RWPE2 (cell line): ENCODE results near the gene AFF1.

Source experiments
- ATAC-seq: fragments of 200-7000 bp; cut with Tn5 transposase; 3 replicates; pipeline ENCODE4 v1.9.1; 2021; ENCODE audit warnings: low read depth
- DNase-seq: peaks from one replicate; pipeline ENCODE4 v3.0.0-alpha.2; 2020; ENCODE audit warnings: low spot score
- H3K27ac ChIP-seq: fragments of 450-650 bp; 2 replicates; pipeline ENCODE4 v1.5.1; 2017; ENCODE audit warnings: mild to moderate bottlenecking; ENCODE audit not compliant: poor library complexity, severe bottlenecking
- H3K27me3 ChIP-seq: fragments of 250-450 bp; sonication (Bioruptor Pico); 2 replicates; pipeline ENCODE4 v1.5.1; 2021; ENCODE audit warnings: mild to moderate bottlenecking, moderate library complexity; ENCODE audit not compliant: insufficient read depth, poor library complexity, severe bottlenecking
- H3K36me3 ChIP-seq: fragments of 250-450 bp; sonication (Bioruptor Pico); 2 replicates; pipeline ENCODE4 v1.5.1; 2020; ENCODE audit warnings: low read depth, mild to moderate bottlenecking, moderate library complexity
- H3K4me1 ChIP-seq: fragments of 250-450 bp; sonication (Bioruptor Pico); 2 replicates; pipeline ENCODE4 v1.5.1; 2021; ENCODE audit warnings: mild to moderate bottlenecking, moderate library complexity; ENCODE audit not compliant: insufficient read depth, poor library complexity, severe bottlenecking
- H3K4me3 ChIP-seq: fragments of 250-450 bp; sonication (Bioruptor Pico); 2 replicates; pipeline ENCODE4 v1.5.1; 2021; ENCODE audit warnings: mild to moderate bottlenecking, moderate library complexity; ENCODE audit not compliant: severe bottlenecking
- H3K9me3 ChIP-seq: fragments of 250-450 bp; sonication (Bioruptor Pico); 2 replicates; pipeline ENCODE4 v1.5.1; 2021; ENCODE audit warnings: mild to moderate bottlenecking, moderate library complexity; ENCODE audit not compliant: severe bottlenecking
- TF ChIP-seq, protein P1 (sequence below): fragments of 450-650 bp; IDR thresholded peaks from one replicate; pipeline ENCODE4 v1.5.1; 2017; ENCODE audit warnings: mild to moderate bottlenecking, moderate library complexity; ENCODE audit not compliant: poor library complexity, severe bottlenecking

Gene AFF1

DNA sequence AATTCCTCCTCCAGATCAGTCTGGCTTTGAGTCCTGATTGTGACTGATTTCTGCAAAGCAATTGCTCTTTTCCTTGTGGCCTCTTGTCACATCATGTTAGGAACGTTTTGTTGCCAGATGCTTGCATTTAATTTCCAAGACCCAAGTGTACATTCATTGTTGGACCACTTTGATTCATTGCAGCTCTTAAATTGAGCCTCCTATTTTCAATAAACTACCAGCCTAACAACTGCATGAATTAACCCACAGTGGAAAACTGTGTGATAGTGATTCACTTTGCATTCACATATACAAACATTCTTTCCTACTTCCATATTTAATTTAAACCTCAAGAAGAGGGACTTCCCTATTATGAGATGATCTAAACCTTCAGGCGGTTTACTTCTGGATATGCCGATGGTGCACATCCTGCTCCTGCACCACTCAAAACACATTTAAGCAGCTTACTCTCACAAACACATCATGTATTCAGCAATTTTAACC is 118.4 kb downstream of the AFF1 start:
- Histone ChIP-seq H3K4me1 (no peaks in the 10 kb centered on the region), H3K9me3 (no peaks in the 10 kb centered on the region), H3K4me3 (no peak overlapping the region), H3K27me3 (no peaks in the 10 kb centered on the region), H3K27ac (no peak overlapping the region), H3K36me3 (0 out of 2 replicates have a peak, but pooled peaks cover 4% of the 10 kb centered on the region)
- ATAC-seq (no peak), DNase-seq (no peak)
- TF ChIP-seq, protein P1, sequence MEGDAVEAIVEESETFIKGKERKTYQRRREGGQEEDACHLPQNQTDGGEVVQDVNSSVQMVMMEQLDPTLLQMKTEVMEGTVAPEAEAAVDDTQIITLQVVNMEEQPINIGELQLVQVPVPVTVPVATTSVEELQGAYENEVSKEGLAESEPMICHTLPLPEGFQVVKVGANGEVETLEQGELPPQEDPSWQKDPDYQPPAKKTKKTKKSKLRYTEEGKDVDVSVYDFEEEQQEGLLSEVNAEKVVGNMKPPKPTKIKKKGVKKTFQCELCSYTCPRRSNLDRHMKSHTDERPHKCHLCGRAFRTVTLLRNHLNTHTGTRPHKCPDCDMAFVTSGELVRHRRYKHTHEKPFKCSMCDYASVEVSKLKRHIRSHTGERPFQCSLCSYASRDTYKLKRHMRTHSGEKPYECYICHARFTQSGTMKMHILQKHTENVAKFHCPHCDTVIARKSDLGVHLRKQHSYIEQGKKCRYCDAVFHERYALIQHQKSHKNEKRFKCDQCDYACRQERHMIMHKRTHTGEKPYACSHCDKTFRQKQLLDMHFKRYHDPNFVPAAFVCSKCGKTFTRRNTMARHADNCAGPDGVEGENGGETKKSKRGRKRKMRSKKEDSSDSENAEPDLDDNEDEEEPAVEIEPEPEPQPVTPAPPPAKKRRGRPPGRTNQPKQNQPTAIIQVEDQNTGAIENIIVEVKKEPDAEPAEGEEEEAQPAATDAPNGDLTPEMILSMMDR = no peak

DNA sequence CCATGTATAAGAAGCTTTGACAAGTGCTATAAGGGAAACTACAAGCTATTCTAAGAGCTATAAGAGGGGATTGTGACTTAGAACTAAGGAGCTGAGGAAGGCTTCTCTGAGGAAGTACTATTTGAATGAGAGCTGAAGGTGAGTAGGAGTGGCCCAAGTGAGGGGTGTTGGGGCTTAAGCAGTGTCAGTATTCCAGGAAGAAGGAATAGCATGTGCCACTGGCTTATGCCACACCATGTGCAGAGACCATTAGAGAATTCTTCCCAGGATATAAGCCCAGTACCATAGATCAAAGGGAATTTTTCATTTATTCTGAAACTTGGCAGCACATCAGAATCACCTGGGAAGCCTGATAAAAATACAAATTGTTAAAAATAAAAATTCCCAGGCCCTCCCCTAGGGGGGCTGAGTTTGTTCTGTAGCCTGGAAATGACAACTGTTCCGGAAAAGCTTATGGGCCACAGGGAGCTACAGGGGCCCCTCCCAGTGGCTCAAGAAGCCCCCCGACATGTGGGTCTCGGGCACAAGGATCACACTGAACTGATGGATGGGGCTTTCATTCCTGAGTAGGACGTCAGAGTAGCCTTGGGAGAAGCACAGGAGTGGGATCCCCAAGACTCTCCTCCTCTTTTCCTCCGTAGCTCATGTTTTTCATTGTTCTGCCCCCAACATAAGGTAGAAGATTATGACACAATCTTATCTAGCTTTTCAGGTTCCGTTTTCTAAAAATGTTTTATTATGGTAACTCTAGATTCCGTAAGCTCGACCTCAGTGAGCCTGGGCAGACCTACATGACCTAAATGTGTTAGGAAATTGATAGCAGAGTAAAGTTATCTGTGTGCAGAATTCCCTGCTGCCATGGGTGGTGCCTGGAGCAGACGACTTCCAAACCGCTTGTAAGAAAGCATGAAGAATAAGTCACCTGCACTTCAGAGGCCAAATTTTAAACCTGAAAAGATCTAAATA is 119.3 kb downstream of the AFF1 start:
- TF ChIP-seq, protein P1 = no peak
- H3K36me3 ChIP-seq = no peaks in the 10 kb centered on the region
- H3K27me3 ChIP-seq = no peaks in the 10 kb centered on the region
- no peak overlapping the region for H3K4me3 ChIP-seq
- H3K4me1 ChIP-seq = no peaks in the 10 kb centered on the region
- ATAC-seq (no peak), DNase-seq (no peak)
- no peaks in the 10 kb centered on the region for H3K9me3 ChIP-seq
- H3K27ac ChIP-seq = no peak overlapping the region

DNA sequence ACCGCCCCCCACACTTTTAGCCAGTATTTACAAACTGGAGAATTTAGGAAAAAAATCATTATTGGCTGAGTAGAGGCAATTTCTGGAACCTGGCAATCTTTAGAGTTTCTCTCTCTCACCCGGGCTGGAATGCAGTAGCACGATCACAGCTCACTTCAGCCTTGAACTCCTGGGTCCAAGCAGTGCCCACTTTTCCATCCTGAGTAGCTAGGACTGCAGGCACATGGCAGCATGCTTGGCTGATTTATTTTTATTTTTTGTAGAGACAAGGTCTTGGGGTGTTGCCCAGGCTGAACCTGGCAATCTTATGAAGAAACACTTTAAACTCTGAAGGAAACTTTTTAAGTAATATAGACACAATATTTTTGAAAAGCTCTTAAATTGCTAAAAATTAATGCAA is 120.1 kb downstream of the AFF1 start:
- no peaks in the 10 kb centered on the region for H3K27me3 ChIP-seq
- no peaks in the 10 kb centered on the region for H3K9me3 ChIP-seq
- H3K36me3 ChIP-seq = no peaks in the 10 kb centered on the region
- no peak overlapping the region for H3K4me3 ChIP-seq
- no peaks in the 10 kb centered on the region for H3K4me1 ChIP-seq
- TF ChIP-seq, protein P1 = no peak
- DNase-seq = no peak
- ATAC-seq = no peak
- no peak overlapping the region for H3K27ac ChIP-seq

DNA sequence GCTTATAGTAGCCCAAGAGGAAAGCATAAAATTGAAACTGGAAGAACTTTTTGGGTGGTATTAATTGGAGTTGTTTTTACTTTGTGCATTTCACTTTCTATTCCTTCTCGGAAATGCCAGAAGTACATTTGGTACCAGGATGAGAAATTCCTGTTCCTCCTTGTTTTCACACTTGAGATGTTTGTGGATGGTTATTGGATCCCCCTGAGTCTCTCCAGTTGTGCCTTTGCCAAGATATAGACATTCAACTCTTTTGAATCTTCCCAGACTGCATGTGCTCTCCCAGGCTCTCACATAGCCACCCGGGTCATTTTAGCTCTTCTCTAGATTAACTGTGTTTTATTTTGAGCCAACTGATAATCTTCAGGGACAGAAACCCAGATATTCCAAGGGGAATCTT is 120.5 kb downstream of the AFF1 start:
- H3K9me3 ChIP-seq = no peaks in the 10 kb centered on the region
- DNase-seq = no peak
- no peak overlapping the region for H3K4me3 ChIP-seq
- no peak overlapping the region for H3K27ac ChIP-seq
- no peak for ATAC-seq
- TF ChIP-seq, protein P1 = no peak
- no peaks in the 10 kb centered on the region for H3K36me3 ChIP-seq
- no peaks in the 10 kb centered on the region for H3K27me3 ChIP-seq
- peaks cover 3% of the 10 kb centered on the region for H3K4me1 ChIP-seq

DNA sequence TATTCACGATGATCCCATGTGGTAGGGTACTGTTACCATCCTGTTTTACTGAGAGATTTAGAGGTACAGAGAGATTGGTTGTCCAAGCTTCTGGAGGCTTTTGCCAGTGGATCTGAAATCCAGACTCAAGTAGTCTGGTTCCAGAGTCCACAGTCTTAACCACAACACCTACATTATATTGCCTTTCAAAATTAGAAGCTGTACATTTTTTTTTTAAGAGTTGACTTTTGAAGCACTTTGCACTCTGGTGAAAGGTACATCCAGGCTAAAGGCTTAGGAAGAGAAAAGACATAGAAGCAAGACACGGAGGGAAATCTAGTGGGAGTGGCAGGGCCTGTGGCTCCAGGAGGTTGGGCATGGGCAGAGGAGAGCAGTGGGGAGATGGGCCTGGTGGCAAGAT is 122.1 kb downstream of the AFF1 start:
- no peak overlapping the region for H3K4me3 ChIP-seq
- H3K4me1 ChIP-seq = peaks cover 15% of the 10 kb centered on the region
- no peaks in the 10 kb centered on the region for H3K36me3 ChIP-seq
- H3K27me3 ChIP-seq = no peaks in the 10 kb centered on the region
- ATAC-seq (no peak), DNase-seq (no peak)
- TF ChIP-seq, protein P1 = no peak
- H3K27ac ChIP-seq = no peak overlapping the region
- no peaks in the 10 kb centered on the region for H3K9me3 ChIP-seq
